Parathyroid adenoma (tissue), 2 donors: ENCODE data around the gene DACH1.

Source experiments
- H2AFZ ChIP-seq: fragments of 300-600 bp; sonication (generic); one replicate; pipeline ENCODE4 v1.7.0; 2017; ENCODE audit warnings: antibody characterized with exemption, mild to moderate bottlenecking
- H3K27ac ChIP-seq: fragments of 300-600 bp; sonication (generic); one replicate; pipeline ENCODE4 v1.7.0; 2017
- H3K27me3 ChIP-seq: fragments of 300-600 bp; sonication (generic); one replicate; pipeline ENCODE4 v1.7.0; 2017; ENCODE audit warnings: low read length; ENCODE audit not compliant: control insufficient read depth, insufficient read depth
- H3K36me3 ChIP-seq: fragments of 300-600 bp; sonication (generic); one replicate; pipeline ENCODE4 v1.7.0; 2017; ENCODE audit warnings: low read length; ENCODE audit not compliant: control insufficient read depth, insufficient read depth
- H3K4me1 ChIP-seq: fragments of 300-600 bp; sonication (generic); one replicate; pipeline ENCODE4 v1.7.0; 2017; ENCODE audit warnings: control low read depth
- H3K4me2 ChIP-seq: fragments of 300-600 bp; sonication (generic); one replicate; pipeline ENCODE4 v1.7.0; 2017; ENCODE audit warnings: low read length
- H3K4me3 ChIP-seq: fragments of 300-600 bp; sonication (generic); one replicate; pipeline ENCODE4 v1.7.0; 2017; ENCODE audit warnings: low read depth, low read length
- H3K79me2 ChIP-seq: fragments of 300-600 bp; sonication (generic); one replicate; pipeline ENCODE4 v1.7.0; 2017; ENCODE audit warnings: control low read depth
- H3K9ac ChIP-seq: fragments of 300-600 bp; sonication (generic); one replicate; pipeline ENCODE4 v1.7.0; 2017; ENCODE audit warnings: mild to moderate bottlenecking
- H3K9me3 ChIP-seq: fragments of 300-600 bp; sonication (generic); one replicate; pipeline ENCODE4 v1.7.0; 2017; ENCODE audit warnings: low read length; ENCODE audit not compliant: control insufficient read depth
- TF ChIP-seq, protein P1 (sequence below): fragments of 300-600 bp; sonication (generic); IDR thresholded peaks from one replicate; pipeline ENCODE4 v1.7.0; 2017; ENCODE audit warnings: antibody characterized with exemption, mild to moderate bottlenecking
- donor health status: primary hyperparathyroidism.

Gene DACH1

DNA sequence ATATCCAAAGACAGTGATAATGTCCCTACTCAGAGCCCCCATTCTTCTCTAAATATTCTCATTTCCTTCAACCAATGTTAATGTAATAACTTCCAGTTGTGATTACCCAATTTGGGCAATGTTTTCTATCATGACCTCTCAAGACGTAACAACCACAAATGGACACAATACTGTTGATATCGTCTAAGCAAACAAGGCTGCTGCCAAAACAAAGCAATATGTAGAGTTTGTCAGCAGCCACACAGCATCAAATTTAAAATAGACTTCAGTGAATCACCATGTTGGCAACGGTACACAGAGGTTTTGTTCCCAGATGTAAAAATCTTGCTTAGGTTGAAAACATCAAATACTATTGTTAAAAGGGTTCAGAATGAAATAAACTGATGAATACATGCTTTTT, 205.1 kb downstream of the DACH1 start:
- Histone ChIP-seq H2AFZ (no peak overlapping the region), H3K9ac (no peak overlapping the region), H3K9me3 (no peaks in the 10 kb centered on the region), H3K4me1 (no peaks in the 10 kb centered on the region), H3K4me3 (no peak overlapping the region), H3K36me3 (no peaks in the 10 kb centered on the region), H3K4me2 (no peak overlapping the region), H3K79me2 (no peaks in the 10 kb centered on the region), H3K27ac (no peak overlapping the region), H3K27me3 (no peaks in the 10 kb centered on the region)
- TF ChIP-seq, protein P1, sequence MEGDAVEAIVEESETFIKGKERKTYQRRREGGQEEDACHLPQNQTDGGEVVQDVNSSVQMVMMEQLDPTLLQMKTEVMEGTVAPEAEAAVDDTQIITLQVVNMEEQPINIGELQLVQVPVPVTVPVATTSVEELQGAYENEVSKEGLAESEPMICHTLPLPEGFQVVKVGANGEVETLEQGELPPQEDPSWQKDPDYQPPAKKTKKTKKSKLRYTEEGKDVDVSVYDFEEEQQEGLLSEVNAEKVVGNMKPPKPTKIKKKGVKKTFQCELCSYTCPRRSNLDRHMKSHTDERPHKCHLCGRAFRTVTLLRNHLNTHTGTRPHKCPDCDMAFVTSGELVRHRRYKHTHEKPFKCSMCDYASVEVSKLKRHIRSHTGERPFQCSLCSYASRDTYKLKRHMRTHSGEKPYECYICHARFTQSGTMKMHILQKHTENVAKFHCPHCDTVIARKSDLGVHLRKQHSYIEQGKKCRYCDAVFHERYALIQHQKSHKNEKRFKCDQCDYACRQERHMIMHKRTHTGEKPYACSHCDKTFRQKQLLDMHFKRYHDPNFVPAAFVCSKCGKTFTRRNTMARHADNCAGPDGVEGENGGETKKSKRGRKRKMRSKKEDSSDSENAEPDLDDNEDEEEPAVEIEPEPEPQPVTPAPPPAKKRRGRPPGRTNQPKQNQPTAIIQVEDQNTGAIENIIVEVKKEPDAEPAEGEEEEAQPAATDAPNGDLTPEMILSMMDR, result no peak

DNA sequence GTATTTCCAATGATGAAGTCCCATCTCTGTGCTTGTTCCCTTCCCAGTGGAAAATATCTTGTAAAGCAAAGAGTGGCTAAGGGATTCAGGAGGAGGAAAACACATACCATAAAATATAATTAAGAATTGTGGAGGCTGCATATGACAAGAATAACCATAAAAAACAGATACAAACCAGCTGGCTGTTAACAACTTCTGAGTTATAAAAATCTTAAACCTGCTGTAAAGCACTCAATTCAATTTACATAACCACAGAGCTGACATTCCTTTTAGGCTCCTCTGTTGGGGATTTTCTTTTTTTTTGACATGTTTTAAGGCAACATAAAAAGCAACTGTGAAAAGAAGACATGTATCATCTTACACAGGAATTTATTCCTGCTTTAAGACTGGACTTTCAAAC, 207.6 kb downstream of the DACH1 start:
- Histone ChIP-seq H3K27me3 (no peaks in the 10 kb centered on the region), H2AFZ (no peak overlapping the region), H3K36me3 (no peaks in the 10 kb centered on the region), H3K27ac (no peak overlapping the region), H3K4me3 (no peak overlapping the region), H3K9ac (no peak overlapping the region), H3K9me3 (no peaks in the 10 kb centered on the region), H3K4me1 (no peaks in the 10 kb centered on the region), H3K79me2 (no peaks in the 10 kb centered on the region), H3K4me2 (no peak overlapping the region)
- TF ChIP-seq, protein P1, result no peak

DNA sequence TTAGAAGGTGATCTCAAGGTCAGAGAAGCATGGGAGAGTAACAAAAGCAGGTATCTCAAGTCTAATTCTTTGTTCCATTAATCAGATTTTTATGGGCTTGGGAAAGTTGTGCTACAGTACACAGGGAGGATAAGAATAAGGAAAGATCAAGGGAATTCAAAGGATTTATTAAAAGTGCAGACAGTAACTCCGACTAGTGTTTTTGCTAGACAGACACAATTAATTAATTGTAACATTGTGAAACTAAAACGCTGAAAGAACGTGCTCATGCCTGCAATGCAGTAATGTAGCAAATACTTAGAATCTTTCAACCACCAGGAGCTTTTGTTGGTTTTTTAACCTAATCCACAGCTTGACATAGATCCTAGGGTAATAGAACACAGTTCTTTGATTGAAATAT, 221.5 kb downstream of the DACH1 start:
- Histone ChIP-seq H3K4me3 (no peak overlapping the region), H2AFZ (no peak overlapping the region), H3K4me2 (no peak overlapping the region), H3K9me3 (no peaks in the 10 kb centered on the region), H3K36me3 (no peaks in the 10 kb centered on the region), H3K27ac (no peak overlapping the region), H3K4me1 (no peaks in the 10 kb centered on the region), H3K27me3 (no peaks in the 10 kb centered on the region), H3K79me2 (no peaks in the 10 kb centered on the region), H3K9ac (no peak overlapping the region)
- TF ChIP-seq, protein P1, result no peak

DNA sequence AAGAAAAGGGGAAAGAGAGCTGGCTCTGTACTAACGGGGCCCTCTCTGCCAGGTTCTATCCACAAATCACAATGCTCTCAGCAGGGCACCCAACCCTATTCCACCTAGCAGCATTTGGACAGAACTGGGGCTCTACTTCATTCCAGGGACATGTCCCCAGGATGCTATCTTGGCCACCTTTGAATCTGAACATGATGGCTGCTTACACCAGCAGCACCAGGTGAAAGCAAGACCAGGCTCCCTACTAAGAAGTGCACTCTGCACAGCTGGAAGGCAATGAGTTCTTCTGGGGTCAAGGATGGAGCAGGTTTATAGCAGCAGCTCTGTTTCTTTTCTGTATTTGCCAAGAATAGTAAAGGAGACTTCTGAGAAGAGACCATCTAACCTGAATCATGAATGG, 222.4 kb downstream of the DACH1 start:
- TF ChIP-seq, protein P1, result no peak
- H3K27ac ChIP-seq, result no peak overlapping the region

DNA sequence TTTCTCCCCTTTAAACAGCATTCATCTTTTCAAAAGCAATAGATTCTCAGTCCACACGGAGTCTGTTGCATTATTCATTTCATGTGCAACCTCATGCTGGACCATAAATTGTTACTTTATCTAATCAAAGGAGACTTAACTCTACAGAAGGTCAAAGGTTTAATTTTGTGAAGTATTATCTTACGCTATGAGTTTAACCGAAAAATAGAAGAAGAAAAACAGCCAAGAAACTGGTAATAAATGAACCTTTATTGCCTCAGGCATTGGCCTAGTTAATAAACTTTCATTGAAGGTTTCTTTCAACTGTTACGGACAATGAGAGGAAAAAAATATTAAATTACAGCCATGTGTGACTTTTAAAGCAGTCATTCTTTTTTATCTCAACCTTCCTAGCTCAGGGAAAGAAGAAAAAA, 223.6 kb downstream of the DACH1 start:
- Histone ChIP-seq H2AFZ (no peak overlapping the region), H3K9me3 (no peaks in the 10 kb centered on the region), H3K4me3 (no peak overlapping the region), H3K4me1 (no peaks in the 10 kb centered on the region), H3K27ac (no peak overlapping the region), H3K36me3 (no peaks in the 10 kb centered on the region), H3K79me2 (no peaks in the 10 kb centered on the region), H3K27me3 (no peaks in the 10 kb centered on the region), H3K9ac (no peak overlapping the region), H3K4me2 (no peak overlapping the region)
- TF ChIP-seq, protein P1, result no peak

More for the DNA sequence above, 222.4 kb downstream of the DACH1 start:
- Histone ChIP-seq H3K9me3 (no peaks in the 10 kb centered on the region), H3K4me2 (no peak overlapping the region), H2AFZ (no peak overlapping the region), H3K4me1 (no peaks in the 10 kb centered on the region), H3K4me3 (no peak overlapping the region), H3K9ac (no peak overlapping the region), H3K27me3 (no peaks in the 10 kb centered on the region), H3K36me3 (no peaks in the 10 kb centered on the region), H3K79me2 (no peaks in the 10 kb centered on the region)
